Neural cell (in vitro differentiated cells): ENCODE measurements around the gene TOP1. TPM values are rescaled to one million over a fixed set of nuclear protein-coding genes. Genes with fewer than 3 reads are reported as not detected.

Experiments used
- H2AFZ ChIP-seq: fragments of 200-600, 300-800 bp; sonication (generic), shearing (Covaris generic); 2 replicates; pipeline ENCODE4 v1.6.0; 2014; ENCODE audit warnings: low read depth, mild to moderate bottlenecking, antibody characterized with exemption, low read length, moderate library complexity
- H3F3A ChIP-seq: fragments of 200-600 bp; shearing (Covaris generic); 2 replicates; pipeline ENCODE4 v1.6.1; 2016; ENCODE audit warnings: mild to moderate bottlenecking, moderate library complexity, mixed read lengths, antibody characterized with exemption, low read length; ENCODE audit not compliant: insufficient read depth, poor library complexity, severe bottlenecking
- H3K27ac ChIP-seq: fragments of 200-600, 300-800 bp; sonication (generic), shearing (Covaris generic); 2 replicates; pipeline ENCODE4 v1.5.1; 2014; ENCODE audit warnings: mild to moderate bottlenecking, low read length, moderate library complexity
- H3K27me3 ChIP-seq: fragments of 300-800, 200-600 bp; sonication (generic), shearing (Covaris generic); 2 replicates; pipeline ENCODE4 v1.6.0; 2014; ENCODE audit warnings: mild to moderate bottlenecking, low read depth, low read length, moderate library complexity; ENCODE audit not compliant: insufficient read depth
- H3K36me3 ChIP-seq: fragments of 300-800, 200-600 bp; sonication (generic), shearing (Covaris generic); 2 replicates; pipeline ENCODE4 v1.5.1; 2014; ENCODE audit warnings: mild to moderate bottlenecking, antibody characterized with exemption, low read length, moderate library complexity; ENCODE audit not compliant: insufficient read depth
- H3K4me2 ChIP-seq: fragments of 300-800, 200-600 bp; sonication (generic), shearing (Covaris generic); 2 replicates; pipeline ENCODE4 v1.6.0; 2014; ENCODE audit warnings: mild to moderate bottlenecking, low read length
- H3K4me3 ChIP-seq: fragments of 300-800, 200-600 bp; sonication (generic), shearing (Covaris generic); 2 replicates; pipeline ENCODE4 v1.5.1; 2014; ENCODE audit warnings: mild to moderate bottlenecking, low read length, moderate library complexity
- H3K79me2 ChIP-seq: fragments of 200-600 bp; shearing (Covaris generic); replicated peaks from 2 replicates; pipeline ENCODE4 v1.6.0; 2014; ENCODE audit warnings: mild to moderate bottlenecking, low read length, moderate library complexity; ENCODE audit not compliant: insufficient read depth
- H3K9ac ChIP-seq: fragments of 300-800, 200-600 bp; sonication (generic), shearing (Covaris generic); 2 replicates; pipeline ENCODE4 v1.6.1; 2016; ENCODE audit warnings: mild to moderate bottlenecking, low read length, mixed read lengths
- H3K9me2 ChIP-seq: fragments of 200-600 bp; shearing (Covaris generic); 2 replicates; pipeline ENCODE4 v1.6.1; 2016; ENCODE audit warnings: mild to moderate bottlenecking, low read length, mixed read lengths; ENCODE audit not compliant: insufficient read depth
- H3K9me3 ChIP-seq: fragments of 200-600, 300-800 bp; sonication (generic), shearing (Covaris generic); 2 replicates; pipeline ENCODE4 v1.6.1; 2016; ENCODE audit warnings: mild to moderate bottlenecking, mixed run types, low read length, moderate library complexity, mixed read lengths
- H4K20me1 ChIP-seq: fragments of 200-600 bp; shearing (Covaris generic); 2 replicates; pipeline ENCODE4 v1.6.1; 2016; ENCODE audit warnings: mild to moderate bottlenecking, mixed run types; ENCODE audit not compliant: insufficient read depth
- EP300 ChIP-seq: fragments of 450-650 bp; conservative IDR thresholded peaks from 2 replicates; pipeline ENCODE4 v1.6.1; 2014; ENCODE audit warnings: antibody characterized with exemption, mild to moderate bottlenecking, moderate library complexity; ENCODE audit not compliant: poor library complexity, severe bottlenecking
- EZH2 ChIP-seq: fragments of 200-600, 300-800 bp; shearing (Covaris generic), sonication (generic); IDR thresholded peaks from 2 replicates; pipeline ENCODE4 v1.6.1; 2014; ENCODE audit warnings: antibody characterized with exemption, low read length, borderline replicate concordance, mild to moderate bottlenecking; ENCODE audit not compliant: insufficient read depth, poor library complexity, severe bottlenecking
- MXI1 ChIP-seq: fragments of 450-650 bp; conservative IDR thresholded peaks from 2 replicates; pipeline ENCODE4 v1.6.1; 2014; ENCODE audit warnings: antibody characterized with exemption, mild to moderate bottlenecking; ENCODE audit not compliant: poor library complexity, severe bottlenecking
- POLR2AphosphoS5 ChIP-seq: IDR thresholded peaks from 2 replicates; pipeline ENCODE4 v1.6.1; 2012
- RAD21 ChIP-seq: fragments of 450-650 bp; conservative IDR thresholded peaks from 2 replicates; pipeline ENCODE4 v1.6.1; 2014; ENCODE audit warnings: antibody characterized with exemption, mild to moderate bottlenecking, moderate library complexity
- REST ChIP-seq: IDR thresholded peaks from 2 replicates; pipeline ENCODE4 v1.6.1; 2012; ENCODE audit warnings: borderline replicate concordance
- SMC3 ChIP-seq: fragments of 450-650 bp; conservative IDR thresholded peaks from 2 replicates; pipeline ENCODE4 v1.6.1; 2014; ENCODE audit warnings: antibody characterized with exemption, mild to moderate bottlenecking, moderate library complexity; ENCODE audit not compliant: poor library complexity
- TAF1 ChIP-seq: IDR thresholded peaks from 2 replicates; pipeline ENCODE4 v1.6.1; 2012; ENCODE audit warnings: low read depth
- polyA plus RNA-seq: library from polyadenylated mRNA; depleted of rRNA; stranded (reverse); fragments of >200 nt; gene quantifications from 2 replicates; pipeline ENCODE4 v1.2.3, GENCODE V29; 2014
- TF ChIP-seq, protein P1 (sequence below): fragments of 450-650 bp; IDR thresholded peaks from 2 replicates; pipeline ENCODE4 v1.5.1; 2014; ENCODE audit warnings: antibody characterized with exemption, mild to moderate bottlenecking, moderate library complexity; ENCODE audit not compliant: poor library complexity, severe bottlenecking

TOP1 gene
- polyA plus RNA-seq, 1 donor from 2014 or later = 33.2 TPM

- Histone ChIP-seq H2AFZ (no peak overlapping the region), H3F3A (no peaks in the 10 kb centered on the region), H3K9ac (no peak overlapping the region), H3K36me3 (peaks cover 13% of the 10 kb centered on the region), H3K27ac (no peak overlapping the region), H3K9me3 (no peaks in the 10 kb centered on the region), H3K9me2 (no peaks in the 10 kb centered on the region), H4K20me1 (peaks cover 9% of the 10 kb centered on the region), H3K79me2 (peaks cover 7% of the 10 kb centered on the region), H3K4me2 (no peak overlapping the region), H3K27me3 (no peaks in the 10 kb centered on the region), H3K4me3 (no peak overlapping the region)
- TF ChIP-seq RAD21 (no peak), MXI1 (no peak), EP300 (no peak), EZH2 (no peak), POLR2AphosphoS5 (no peak), REST (no peak), TAF1 (no peak)
- TF ChIP-seq, protein P1, sequence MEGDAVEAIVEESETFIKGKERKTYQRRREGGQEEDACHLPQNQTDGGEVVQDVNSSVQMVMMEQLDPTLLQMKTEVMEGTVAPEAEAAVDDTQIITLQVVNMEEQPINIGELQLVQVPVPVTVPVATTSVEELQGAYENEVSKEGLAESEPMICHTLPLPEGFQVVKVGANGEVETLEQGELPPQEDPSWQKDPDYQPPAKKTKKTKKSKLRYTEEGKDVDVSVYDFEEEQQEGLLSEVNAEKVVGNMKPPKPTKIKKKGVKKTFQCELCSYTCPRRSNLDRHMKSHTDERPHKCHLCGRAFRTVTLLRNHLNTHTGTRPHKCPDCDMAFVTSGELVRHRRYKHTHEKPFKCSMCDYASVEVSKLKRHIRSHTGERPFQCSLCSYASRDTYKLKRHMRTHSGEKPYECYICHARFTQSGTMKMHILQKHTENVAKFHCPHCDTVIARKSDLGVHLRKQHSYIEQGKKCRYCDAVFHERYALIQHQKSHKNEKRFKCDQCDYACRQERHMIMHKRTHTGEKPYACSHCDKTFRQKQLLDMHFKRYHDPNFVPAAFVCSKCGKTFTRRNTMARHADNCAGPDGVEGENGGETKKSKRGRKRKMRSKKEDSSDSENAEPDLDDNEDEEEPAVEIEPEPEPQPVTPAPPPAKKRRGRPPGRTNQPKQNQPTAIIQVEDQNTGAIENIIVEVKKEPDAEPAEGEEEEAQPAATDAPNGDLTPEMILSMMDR = no peak
Measured at GRCh38 chr20:41162396-41162795, 133.8 kb downstream of the TOP1 start.

GRCh38 chr20:41163821-41164220 lies 135.2 kb downstream of the TOP1 start:
- Histone ChIP-seq H3K27me3 (no peaks in the 10 kb centered on the region), H3K4me2 (no peak overlapping the region), H3K9ac (no peak overlapping the region), H3K4me3 (no peak overlapping the region), H3K9me2 (no peaks in the 10 kb centered on the region), H3K27ac (no peak overlapping the region), H3K79me2 (no peaks in the 10 kb centered on the region), H3F3A (no peaks in the 10 kb centered on the region), H4K20me1 (peaks cover under 1% of the 10 kb centered on the region), H3K36me3 (peaks cover 13% of the 10 kb centered on the region), H3K9me3 (no peaks in the 10 kb centered on the region), H2AFZ (no peak overlapping the region)
- no peak for TF ChIP-seq REST
- TF ChIP-seq EZH2 = no peak
- no peak for TF ChIP-seq SMC3
- TF ChIP-seq, protein P1 = no peak
- TF ChIP-seq RAD21 = no peak
- TF ChIP-seq TAF1 = no peak
- no peak for TF ChIP-seq POLR2AphosphoS5
- TF ChIP-seq MXI1 = no peak
- no peak for TF ChIP-seq EP300
